C1 segment of cervical spinal cord (tissue), 14 donors: Measurements from ENCODE around the gene WLS.

Source experiments
- DNase-seq, 14 donors: peaks; one replicate each; lab custom pipeline; 2025; lab: John Stamatoyannopoulos, UW

The WLS gene

GRCh38 chr1:68100571-68100970 is 131.8 kb downstream of the WLS start:
- no peak for DNase-seq

- no peak for DNase-seq
Measured at GRCh38 chr1:68093737-68094136, 138.6 kb downstream of the WLS start.

- DNase-seq: no peak
Measured at GRCh38 chr1:68087184-68087583, 145.1 kb downstream of the WLS start.

DNA sequence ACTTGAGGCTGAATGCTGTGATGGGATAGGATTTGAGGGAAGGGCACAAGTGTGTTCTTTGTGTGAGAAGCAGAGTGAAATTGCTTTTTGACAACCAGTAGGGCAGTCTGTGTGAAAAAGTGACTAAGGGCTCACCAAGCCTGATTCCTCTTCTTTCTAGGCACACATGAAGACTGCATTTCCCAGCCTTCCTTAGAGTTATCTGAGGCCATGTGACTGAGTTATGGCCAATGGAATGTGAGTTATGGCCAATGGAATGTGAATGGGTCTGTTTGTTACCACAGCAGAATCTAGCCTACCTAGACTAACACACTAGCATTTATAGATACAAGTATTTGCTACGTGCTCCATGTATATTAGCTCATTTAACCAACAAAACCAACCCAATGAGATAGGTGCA is 146.6 kb downstream of the WLS start:
- no peak for DNase-seq

GRCh38 chr1:68083686-68084085 is 148.6 kb downstream of the WLS start:
- no peak for DNase-seq

GRCh38 chr1:68081775-68082283 is 150.5 kb downstream of the WLS start:
- no peak for DNase-seq

GRCh38 chr1:68078647-68079046 is 153.7 kb downstream of the WLS start:
- DNase-seq: no peak
